ENCODE results near the gene LBP.

DNA sequence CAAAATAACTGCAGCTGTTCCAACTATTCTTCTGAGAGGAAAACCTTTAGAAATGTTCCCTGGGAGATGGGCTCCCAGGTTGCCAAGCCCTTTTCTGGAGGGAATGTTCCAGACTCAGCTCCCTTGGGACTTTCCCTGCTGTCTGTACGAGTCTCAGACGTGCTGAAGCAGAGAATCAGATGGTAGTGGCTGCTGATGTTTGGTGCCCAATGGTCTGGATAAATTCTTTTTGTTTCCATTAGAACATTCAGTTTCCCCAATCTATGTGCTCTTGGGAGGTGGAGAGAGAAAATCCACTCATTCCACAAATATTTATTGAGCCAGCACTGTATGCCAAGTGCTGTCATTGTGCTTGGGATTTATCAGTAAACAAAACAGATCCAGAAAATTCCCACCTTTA is 48.9 kb downstream of the LBP start:
- TF ChIP-seq CTCF (IDR thresholded peaks at IDR 0.05) (no peak), REST (IDR thresholded peaks at IDR 0.05; ENCODE audit: insufficient read depth in 1 of 2, low read depth in 2 of 2, low read length in 1 of 2) (no peak)
